Skeletal muscle satellite cell (primary cell): ENCODE data around the gene F2RL2.

Source experiments
- H3K27me3 ChIP-seq: 2 replicates; pipeline ENCODE4 v1.7.0; 2013; ENCODE audit warnings: low read length; ENCODE audit not compliant: control insufficient read depth, insufficient read depth
- H3K36me3 ChIP-seq: 2 replicates; pipeline ENCODE4 v1.7.0; 2013; ENCODE audit warnings: mild to moderate bottlenecking, control low read depth, low read length; ENCODE audit not compliant: insufficient read depth
- H3K4me1 ChIP-seq: 2 replicates; pipeline ENCODE4 v1.7.0; 2013; ENCODE audit warnings: low read length; ENCODE audit not compliant: control insufficient read depth, insufficient read depth
- H3K4me2 ChIP-seq: 2 replicates; pipeline ENCODE4 v1.7.0; 2013; ENCODE audit warnings: mild to moderate bottlenecking, low read length
- H3K4me3 ChIP-seq: 2 replicates; pipeline ENCODE4 v1.7.0; 2013; ENCODE audit warnings: low read length
- H3K9ac ChIP-seq: 2 replicates; pipeline ENCODE4 v1.7.0; 2013; ENCODE audit warnings: mild to moderate bottlenecking, low read depth, low read length, moderate library complexity
- H3K9me3 ChIP-seq: replicated peaks from 2 replicates; pipeline ENCODE4 v1.7.0; 2013; ENCODE audit warnings: mild to moderate bottlenecking, control low read depth, low read length

The F2RL2 gene

GRCh38 chr5:76652809-76653414 is 29.7 kb upstream of the F2RL2 start:
- H3K4me3 ChIP-seq = no peak overlapping the region
- peaks cover 12% of the 10 kb centered on the region for H3K9me3 ChIP-seq
- H3K9ac ChIP-seq = no peak overlapping the region
- peaks cover 7% of the 10 kb centered on the region for H3K4me1 ChIP-seq
- H3K36me3 ChIP-seq = no peaks in the 10 kb centered on the region
- H3K27me3 ChIP-seq = no peaks in the 10 kb centered on the region
- no peak overlapping the region for H3K4me2 ChIP-seq

- H3K36me3 ChIP-seq = no peaks in the 10 kb centered on the region
- H3K9me3 ChIP-seq = peaks cover 12% of the 10 kb centered on the region
- no peaks in the 10 kb centered on the region for H3K27me3 ChIP-seq
- no peak overlapping the region for H3K4me2 ChIP-seq
- peaks cover 7% of the 10 kb centered on the region for H3K4me1 ChIP-seq
- no peak overlapping the region for H3K4me3 ChIP-seq
- H3K9ac ChIP-seq = no peak overlapping the region
These were observed 25.9 kb upstream of the F2RL2 start for GRCh38 chr5:76649140-76649539.

GRCh38 chr5:76643371-76643770 is 20.2 kb upstream of the F2RL2 start:
- Histone ChIP-seq H3K9me3 (no peaks in the 10 kb centered on the region), H3K36me3 (no peaks in the 10 kb centered on the region)

GRCh38 chr5:76642390-76643040 is 19.3 kb upstream of the F2RL2 start:
- Histone ChIP-seq H3K4me3 (no peak overlapping the region), H3K36me3 (no peaks in the 10 kb centered on the region), H3K9me3 (no peaks in the 10 kb centered on the region), H3K27me3 (no peaks in the 10 kb centered on the region), H3K4me2 (no peak overlapping the region), H3K9ac (peak overlapping the region; percentile 3), H3K4me1 (peaks cover 19% of the 10 kb centered on the region)

More at GRCh38 chr5:76643371-76643770, 20.2 kb upstream of the F2RL2 start:
- no peak overlapping the region for H3K4me2 ChIP-seq
- H3K4me3 ChIP-seq = no peak overlapping the region
- no peak overlapping the region for H3K9ac ChIP-seq
- H3K4me1 ChIP-seq = peaks cover 19% of the 10 kb centered on the region
- no peaks in the 10 kb centered on the region for H3K27me3 ChIP-seq

GRCh38 chr5:76641514-76642120 is 18.4 kb upstream of the F2RL2 start:
- Histone ChIP-seq H3K9ac (no peak overlapping the region), H3K4me2 (no peak overlapping the region), H3K4me3 (no peak overlapping the region), H3K36me3 (no peaks in the 10 kb centered on the region), H3K9me3 (no peaks in the 10 kb centered on the region), H3K4me1 (peaks cover 19% of the 10 kb centered on the region), H3K27me3 (no peaks in the 10 kb centered on the region)

- no peaks in the 10 kb centered on the region for H3K36me3 ChIP-seq
- H3K9ac ChIP-seq = no peak overlapping the region
- H3K4me1 ChIP-seq = peaks cover 21% of the 10 kb centered on the region
These were observed 15.3 kb upstream of the F2RL2 start for GRCh38 chr5:76638479-76638878.

GRCh38 chr5:76637490-76637889 is 14.3 kb upstream of the F2RL2 start:
- H3K4me1 ChIP-seq = peaks cover 11% of the 10 kb centered on the region
- no peak overlapping the region for H3K4me3 ChIP-seq
- H3K27me3 ChIP-seq = no peaks in the 10 kb centered on the region
- H3K9me3 ChIP-seq = no peaks in the 10 kb centered on the region
- no peak overlapping the region for H3K9ac ChIP-seq
- H3K4me2 ChIP-seq = no peak overlapping the region
- H3K36me3 ChIP-seq = no peaks in the 10 kb centered on the region

More at GRCh38 chr5:76638479-76638878, 15.3 kb upstream of the F2RL2 start:
- no peak overlapping the region for H3K4me3 ChIP-seq
- no peaks in the 10 kb centered on the region for H3K9me3 ChIP-seq
- no peak overlapping the region for H3K4me2 ChIP-seq
- no peaks in the 10 kb centered on the region for H3K27me3 ChIP-seq

GRCh38 chr5:76634661-76635060 is 11.5 kb upstream of the F2RL2 start:
- H3K36me3 ChIP-seq = no peaks in the 10 kb centered on the region
- H3K4me3 ChIP-seq = no peak overlapping the region
- H3K4me2 ChIP-seq = no peak overlapping the region
- H3K27me3 ChIP-seq = no peaks in the 10 kb centered on the region
- H3K4me1 ChIP-seq = peaks cover 3% of the 10 kb centered on the region
- no peak overlapping the region for H3K9ac ChIP-seq
- no peaks in the 10 kb centered on the region for H3K9me3 ChIP-seq

GRCh38 chr5:76626738-76627137 is 3.5 kb upstream of the F2RL2 start:
- Histone ChIP-seq H3K4me3 (no peak overlapping the region), H3K9ac (no peak overlapping the region), H3K36me3 (no peaks in the 10 kb centered on the region), H3K27me3 (no peaks in the 10 kb centered on the region), H3K4me2 (no peak overlapping the region), H3K9me3 (no peaks in the 10 kb centered on the region), H3K4me1 (peaks cover 10% of the 10 kb centered on the region)

- H3K36me3 ChIP-seq = no peaks in the 10 kb centered on the region
- H3K9ac ChIP-seq = no peak overlapping the region
- no peaks in the 10 kb centered on the region for H3K27me3 ChIP-seq
- no peak overlapping the region for H3K4me3 ChIP-seq
- H3K9me3 ChIP-seq = no peaks in the 10 kb centered on the region
- H3K4me1 ChIP-seq = peaks cover 10% of the 10 kb centered on the region
- no peak overlapping the region for H3K4me2 ChIP-seq
These were observed 2.0 kb upstream of the F2RL2 start for GRCh38 chr5:76625087-76625815.

GRCh38 chr5:76622076-76622475 is 1.1 kb downstream of the F2RL2 start:
- Histone ChIP-seq H3K4me3 (peak overlapping the region; percentile 61), H3K9me3 (no peaks in the 10 kb centered on the region), H3K27me3 (no peaks in the 10 kb centered on the region), H3K9ac (peak overlapping the region; percentile 56), H3K4me1 (peaks cover 23% of the 10 kb centered on the region), H3K36me3 (no peaks in the 10 kb centered on the region), H3K4me2 (peak overlapping the region; percentile 74)
